NCI-H524 treated with DMSO at 0.1 percent for 48 hours (cell line): ENCODE data around the gene PRKCA.

Experiments used
- DNase-seq: peaks from one replicate; lab custom pipeline; 2025; lab: John Stamatoyannopoulos, UW

PRKCA gene

DNA sequence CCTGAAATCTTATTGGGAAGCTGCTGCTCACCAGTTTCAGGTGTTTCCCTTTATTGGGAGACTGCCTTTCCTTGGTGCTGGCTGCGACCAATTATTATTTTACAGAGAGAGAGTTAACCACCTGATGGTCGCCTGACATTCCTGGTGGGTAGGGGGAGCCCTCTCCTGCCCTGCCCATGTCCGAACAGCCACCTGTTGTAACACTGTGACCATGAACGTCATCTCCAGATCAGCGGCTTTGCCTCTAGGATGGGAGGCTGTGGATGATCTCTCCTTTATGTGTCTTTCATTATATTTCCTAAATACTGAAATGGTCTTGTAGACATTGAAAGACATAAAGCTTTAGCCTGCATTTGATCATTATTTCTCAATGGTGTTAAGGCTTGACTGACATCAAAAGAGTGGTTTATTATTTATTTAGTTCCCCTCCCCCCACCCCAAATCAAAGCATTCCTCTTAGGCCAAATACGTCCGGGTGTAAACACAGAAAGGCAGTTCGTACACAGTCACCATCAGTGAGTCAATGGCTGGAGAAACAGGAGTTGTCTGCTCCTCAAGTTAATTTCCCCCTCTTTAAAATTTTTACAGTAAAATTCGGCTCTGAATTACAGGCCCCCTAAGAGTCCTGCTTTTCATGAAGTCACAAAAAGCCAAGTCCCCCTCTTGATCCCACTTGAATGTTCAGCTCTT lies 474.7 kb downstream of the PRKCA start:
- DNase-seq: no peak

DNA sequence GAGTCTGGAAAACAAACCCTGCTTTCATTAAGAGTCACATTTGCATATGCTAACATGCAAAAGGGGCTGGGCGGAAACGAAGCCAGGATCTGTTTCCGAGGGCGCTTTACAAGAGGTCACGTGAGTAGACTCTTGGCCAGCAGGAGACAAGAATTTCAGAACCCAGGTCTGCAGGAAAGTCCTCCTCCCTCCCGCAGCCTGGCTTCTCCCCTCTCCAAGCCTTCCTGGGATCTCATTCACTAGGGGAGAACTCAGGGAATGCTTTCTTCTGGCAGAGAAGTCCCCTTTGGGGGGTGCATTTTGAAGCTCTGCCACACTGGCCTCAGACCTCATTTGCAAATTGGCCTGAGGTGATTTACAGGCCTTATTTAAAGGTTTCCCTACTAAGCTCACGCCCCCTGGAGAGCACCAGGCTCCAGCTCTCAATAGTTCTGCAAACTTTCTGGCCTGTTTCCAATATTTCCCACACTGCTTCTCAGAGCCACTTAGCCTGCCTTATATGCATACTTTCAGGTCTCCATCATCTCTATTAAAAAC lies 475.3 kb downstream of the PRKCA start:
- no peak for DNase-seq

DNA sequence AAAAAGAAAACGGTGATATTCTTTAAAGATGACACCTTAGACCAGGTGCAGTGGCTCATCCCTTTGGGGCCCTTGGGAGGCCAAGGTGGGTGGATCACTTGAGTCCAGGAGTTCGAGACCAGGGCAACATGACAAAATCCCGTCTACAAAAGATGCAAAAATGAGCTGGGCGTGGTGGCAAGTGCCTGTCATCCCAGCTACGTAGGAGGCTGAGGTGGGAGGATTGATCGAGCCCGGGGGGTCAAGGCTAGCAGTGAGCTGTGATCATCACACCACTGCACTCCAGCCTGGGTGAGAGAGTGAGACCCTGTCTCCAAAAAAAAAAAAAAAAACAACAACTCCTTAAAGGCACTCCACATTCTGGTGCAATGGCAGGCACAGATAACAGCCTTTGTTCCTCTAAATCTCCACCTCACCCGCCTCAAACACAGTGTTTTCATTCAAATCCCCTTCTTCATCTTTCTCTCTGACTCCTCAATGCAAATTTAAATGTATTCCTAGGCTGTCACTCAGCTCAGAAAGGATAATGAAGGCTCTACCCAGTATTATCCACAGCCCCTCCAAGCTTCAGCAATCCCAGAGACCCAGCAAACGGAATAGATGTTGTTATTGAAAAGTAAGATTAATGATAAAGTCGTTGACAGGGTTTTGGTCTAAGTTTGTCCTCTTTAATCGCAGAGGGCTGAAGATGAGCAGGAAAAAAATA lies 476.3 kb downstream of the PRKCA start:
- DNase-seq: no peak

DNA sequence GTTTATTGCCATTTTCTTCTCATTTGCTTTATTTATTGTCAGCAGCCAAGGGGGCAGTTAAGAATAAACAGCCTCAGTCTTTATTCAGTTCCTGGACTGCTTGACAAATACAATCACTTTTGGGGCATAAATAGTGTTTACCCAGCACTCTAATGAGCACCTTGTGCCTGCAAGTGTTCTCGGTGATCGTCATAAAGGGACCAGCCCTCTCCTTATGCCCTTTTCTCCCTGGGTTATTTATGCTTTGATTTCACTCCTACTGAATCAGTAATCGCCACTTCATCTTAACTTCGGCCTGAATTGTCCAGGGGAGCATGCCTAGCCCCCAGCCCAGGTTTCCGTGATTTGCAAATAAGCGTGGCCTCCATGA lies 476.8 kb downstream of the PRKCA start:
- DNase-seq: no peak

DNA sequence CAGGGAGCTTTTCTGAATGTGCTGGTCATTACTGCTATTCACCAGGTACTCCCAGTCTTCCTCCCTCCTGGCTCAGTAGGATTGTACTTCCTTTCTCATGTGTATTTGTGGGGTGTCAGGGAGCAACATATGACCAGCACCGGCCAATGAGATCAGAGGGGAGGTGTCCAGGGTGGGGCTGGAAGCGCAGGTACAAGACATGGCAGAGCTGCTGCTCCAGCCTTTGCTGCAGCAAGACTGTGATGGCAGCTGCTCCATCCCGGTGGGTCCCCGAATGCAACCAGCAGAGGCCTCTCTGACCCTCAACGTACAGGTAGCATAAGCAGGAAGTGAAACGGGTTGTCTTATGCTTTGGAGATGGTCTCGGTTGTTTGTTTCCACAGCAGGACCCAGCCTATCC lies 478.7 kb downstream of the PRKCA start:
- no peak for DNase-seq

DNA sequence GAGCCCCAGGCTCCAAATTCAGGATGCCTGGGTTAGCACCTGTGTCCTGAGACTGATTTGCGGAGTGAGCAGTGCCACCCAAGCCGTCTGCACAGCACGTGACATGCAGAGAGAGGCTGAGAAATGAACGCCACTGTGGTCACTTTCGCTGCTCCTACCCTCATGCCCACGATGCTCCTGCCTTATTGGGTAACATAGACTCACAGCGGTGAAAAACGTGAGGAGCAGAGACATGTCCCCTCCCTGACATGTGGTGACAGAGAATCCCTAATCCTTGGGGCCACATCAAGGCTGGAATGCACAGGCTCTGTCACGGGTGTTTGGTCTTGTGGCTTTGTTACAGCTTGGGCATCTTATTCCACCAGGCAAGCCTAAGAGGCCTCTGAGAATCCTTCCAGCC lies 480.4 kb downstream of the PRKCA start:
- no peak for DNase-seq

DNA sequence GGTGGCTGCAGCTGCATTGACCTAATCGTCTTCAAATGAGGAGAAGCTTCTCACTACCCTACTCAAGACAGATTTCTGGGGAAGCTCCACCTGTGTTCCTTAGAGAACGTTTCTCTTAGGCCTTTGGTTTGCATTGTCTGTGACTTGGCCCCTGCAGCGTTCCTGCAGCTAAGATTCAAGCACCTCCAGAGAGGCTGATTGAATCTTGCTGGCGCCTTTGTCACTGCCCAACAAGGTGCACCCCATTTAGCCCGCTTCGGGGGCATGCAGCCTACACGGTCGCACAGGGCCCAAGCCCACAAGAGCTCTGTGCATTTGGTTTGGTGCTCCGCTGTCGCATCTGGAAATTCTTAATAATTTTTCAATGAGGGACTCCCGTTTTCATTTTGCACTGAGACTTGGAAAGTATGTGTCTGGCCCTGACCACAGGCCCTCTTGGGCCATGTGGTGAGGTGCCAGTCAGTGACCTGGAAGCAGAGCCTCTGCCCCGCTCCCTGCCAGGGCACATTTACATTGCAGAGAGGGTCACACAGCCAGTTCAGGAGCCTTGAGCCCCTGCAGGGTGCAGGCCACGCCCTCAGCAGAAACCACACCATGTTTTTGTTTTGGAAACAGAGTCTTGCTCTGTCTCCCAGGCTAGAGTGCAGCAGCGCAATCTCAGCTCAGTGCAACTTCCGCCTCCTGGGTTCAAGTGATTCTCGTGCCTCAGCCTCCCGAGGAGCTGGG lies 481.4 kb downstream of the PRKCA start:
- no peak for DNase-seq

DNA sequence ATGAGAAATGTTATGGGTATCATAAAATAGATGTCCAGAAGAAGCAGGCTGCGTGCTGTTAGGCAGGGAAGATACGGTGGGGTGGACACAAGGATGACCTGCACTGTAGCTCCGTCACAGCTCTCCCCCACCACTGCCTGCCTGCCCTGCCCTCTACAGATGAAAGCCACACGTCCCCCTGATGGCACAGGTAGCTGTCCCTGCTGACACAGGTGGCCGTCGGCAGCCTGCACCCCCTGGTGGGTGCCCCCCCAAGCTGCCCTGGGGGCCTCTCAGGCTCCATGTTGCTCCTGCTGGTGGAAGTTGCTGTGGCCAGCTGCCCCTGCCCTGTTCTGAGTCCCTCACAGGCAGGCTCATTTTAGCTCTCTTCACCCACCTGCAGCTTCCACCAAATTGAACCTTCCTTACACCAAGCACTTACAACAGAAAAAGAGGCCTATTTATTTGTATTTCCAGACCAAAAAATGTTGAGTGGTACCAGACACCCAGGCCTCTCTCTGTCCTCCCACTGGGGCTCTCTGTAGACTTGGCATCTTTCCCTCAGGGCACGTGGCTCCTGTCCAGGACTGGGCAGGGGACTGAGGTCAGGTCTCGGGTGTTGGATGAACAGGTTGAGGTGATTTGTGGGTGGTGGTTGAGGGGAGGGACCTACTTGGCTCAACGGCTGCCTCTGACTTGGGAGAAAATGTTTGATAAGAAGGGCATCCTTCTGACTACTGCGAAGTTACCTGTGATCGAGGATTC lies 482.4 kb downstream of the PRKCA start:
- DNase-seq: no peak

DNA sequence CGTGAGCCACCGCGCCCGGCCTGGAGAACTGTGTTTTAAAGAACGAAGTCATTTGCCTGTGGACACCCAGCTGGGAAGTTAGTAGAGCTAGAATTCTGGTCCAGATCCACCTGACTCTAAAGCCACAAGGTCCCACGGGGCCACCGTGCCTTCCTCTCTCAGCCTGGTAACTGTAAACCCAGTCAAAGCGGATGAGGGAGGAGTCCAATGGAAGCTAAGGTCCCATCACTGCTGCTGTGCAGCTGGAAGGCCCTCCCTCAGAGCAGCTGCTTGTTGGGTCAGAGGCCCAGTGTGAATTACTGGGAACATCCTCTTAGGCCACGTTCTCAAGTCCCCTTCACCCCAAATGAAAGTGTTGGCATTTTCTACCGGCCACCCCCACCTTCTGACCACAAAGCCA lies 483.7 kb downstream of the PRKCA start:
- DNase-seq: no peak

DNA sequence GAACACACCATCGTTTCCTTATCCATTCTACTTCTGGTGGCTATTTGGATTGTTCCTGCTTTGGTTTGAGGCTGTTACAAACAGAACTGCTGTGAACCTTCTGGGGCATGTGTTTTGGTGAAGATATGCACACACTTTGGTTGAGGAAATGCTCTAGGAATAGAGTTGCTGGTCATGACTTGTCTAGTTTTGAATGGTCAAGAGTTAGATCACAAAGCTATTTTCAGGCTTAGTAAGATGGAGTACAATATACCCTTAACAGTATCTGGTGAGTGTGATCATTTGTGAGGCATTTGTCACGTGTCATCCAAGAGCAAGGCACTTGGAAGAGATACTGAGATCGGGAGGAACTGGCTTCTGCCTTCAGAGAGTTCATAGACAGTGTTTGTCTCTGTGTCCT lies 485.5 kb downstream of the PRKCA start:
- DNase-seq: no peak

DNA sequence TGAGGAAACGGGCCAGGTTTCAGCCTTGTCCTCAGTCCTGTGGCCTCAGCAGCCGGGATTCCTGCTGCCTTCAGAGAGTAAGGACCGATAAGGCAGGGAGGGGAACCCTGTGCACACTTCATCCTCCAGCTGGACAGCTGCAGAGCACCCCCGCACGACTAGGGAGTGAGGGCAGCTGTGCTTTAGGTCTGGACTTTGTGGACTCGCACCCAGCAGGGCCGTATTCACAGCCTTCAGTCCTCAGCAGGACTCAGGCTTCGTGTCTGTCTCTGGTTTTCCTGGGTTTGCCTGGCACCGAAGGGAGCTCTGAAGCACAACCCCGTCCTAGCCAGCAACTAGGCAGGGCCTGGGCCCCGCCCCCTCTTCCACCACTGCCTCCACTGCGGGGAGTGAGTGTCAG lies 486.7 kb downstream of the PRKCA start:
- DNase-seq: no peak

DNA sequence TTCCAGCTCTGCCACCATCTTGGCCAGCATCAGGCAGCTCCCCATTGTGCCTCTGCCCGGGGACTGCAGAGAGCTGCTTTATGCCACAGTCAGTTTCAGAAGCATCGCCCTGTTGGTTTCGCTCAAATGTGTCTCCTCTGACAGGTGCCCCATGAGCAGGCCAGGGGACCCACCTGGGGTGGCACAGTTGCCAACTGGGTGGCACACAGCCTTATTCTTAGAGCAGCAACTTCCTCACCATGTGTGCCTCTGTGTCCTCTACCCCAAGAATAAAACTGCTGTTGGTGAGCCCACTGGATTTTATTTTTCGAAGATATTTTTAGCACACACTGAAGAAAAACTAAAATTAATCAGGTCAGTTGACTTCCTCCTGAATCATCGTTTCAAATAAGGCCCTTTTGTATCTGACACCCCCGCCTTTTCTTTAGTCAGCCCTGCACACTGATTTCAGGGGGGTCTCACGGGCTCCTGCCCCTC lies 487.6 kb downstream of the PRKCA start:
- no peak for DNase-seq

DNA sequence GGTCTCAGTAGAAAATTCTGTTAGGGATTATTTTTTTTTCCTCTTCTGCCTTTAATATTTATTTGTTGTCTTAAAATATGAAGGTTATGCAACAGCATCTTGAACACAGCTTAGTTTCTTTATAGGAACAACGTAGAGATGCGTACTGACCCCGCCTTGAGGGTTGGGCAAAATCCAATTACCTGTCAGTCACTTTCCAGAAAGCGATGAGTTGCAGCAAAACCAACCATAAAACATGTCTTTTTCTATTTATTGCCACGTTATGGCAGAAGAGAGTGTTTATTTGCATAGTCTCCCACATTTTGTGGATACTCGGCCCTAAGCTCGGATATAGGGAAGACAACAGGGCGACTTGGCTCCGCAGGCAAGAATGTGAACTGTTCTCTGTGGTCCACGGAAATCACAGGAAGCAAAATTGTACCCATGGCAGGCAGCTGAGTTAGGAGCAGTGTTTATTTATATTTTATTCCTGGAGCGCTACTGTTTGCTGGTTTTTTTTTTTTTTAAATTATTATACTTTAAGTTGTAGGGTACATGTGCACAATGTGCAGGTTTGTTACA lies 488.2 kb downstream of the PRKCA start:
- no peak for DNase-seq

DNA sequence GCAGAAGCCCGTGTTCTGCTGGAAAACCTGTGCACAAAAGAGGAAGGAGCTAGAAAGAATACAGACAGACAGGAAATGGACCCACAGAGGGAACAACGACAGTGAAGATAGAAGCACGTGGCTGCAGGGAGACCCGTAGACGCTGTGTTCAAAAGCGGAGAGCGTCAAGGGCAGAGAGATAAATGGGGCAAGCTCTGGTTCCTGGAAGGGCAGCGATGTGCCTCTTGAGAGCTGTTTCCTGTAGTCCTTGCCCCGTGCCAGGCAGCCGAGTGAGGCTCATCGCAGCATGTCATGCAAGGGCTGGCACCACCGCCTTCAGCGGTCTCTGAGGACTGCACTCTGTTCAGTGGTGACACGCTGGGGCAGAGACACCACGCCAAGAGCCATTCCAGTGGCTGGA lies 488.9 kb downstream of the PRKCA start:
- DNase-seq: no peak

DNA sequence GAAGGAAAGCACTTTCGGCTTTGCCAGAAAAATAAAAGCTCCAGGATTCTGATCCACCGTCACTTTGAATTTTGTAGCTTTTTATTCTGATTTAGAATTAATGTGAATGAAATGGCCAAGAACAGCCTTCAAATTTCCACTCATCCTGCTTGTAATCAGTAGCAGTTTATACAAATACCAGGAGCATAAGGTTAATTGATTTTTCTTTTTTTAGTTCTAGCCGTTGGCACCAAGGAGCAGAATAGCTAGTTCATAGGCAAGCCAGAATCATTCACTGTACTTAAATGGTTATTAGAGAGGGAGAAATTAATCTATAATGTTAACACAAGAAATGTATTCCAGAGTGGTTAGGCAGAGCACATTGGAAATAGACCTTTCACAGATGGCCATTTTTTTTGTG lies 491.4 kb downstream of the PRKCA start:
- DNase-seq: no peak

DNA sequence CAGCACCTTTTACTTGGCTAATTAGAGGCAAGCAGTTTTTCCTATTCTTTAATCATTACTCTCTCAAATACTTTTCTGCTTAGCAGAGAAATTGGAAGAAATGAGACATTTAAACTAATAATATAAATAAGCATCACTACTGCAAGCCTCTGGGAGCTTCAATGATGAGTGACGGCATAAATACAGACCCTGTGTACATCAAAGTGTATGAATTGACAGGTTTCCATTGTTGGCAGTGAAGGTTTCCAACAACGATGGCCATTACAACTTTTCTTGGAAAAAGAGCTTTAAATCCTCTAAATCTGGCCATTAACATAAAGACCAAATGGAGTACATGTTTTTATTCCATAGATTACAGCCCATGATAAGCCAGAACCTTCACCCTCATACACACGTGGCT lies 493.1 kb downstream of the PRKCA start:
- no peak for DNase-seq

DNA sequence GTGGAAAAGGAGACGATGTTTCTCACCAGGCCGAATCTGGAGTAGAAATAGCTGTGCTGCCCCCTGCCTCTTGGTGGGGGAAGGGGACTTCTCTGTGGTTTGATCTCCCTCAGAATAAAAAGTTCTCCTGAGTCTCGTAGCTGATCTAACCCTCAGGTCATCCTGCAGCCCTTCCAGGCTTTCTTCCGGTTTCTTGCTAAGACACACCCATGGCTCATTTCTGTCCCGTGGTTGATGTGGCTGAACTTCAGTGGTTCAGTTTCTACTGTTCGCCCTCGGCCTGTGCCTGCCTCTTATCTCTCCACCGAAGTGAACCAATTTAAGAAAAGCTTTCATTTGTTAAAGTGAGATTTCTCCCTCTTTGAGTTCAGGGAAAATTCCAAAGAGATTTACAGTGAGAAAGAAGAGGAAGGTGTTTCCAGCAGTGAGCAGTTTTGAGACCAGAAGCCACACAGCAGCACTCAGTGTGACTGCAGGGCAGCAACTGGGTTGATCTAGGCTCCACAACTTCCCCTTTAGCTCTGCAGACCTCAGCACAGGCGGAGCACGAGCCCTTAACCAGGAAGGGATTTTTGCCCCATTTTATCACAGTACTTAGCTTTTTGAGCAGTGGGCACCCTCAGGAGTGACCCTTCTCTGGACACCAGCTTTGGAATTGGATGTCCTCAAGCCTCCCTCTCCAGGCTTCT lies 497.6 kb downstream of the PRKCA start:
- DNase-seq: no peak

DNA sequence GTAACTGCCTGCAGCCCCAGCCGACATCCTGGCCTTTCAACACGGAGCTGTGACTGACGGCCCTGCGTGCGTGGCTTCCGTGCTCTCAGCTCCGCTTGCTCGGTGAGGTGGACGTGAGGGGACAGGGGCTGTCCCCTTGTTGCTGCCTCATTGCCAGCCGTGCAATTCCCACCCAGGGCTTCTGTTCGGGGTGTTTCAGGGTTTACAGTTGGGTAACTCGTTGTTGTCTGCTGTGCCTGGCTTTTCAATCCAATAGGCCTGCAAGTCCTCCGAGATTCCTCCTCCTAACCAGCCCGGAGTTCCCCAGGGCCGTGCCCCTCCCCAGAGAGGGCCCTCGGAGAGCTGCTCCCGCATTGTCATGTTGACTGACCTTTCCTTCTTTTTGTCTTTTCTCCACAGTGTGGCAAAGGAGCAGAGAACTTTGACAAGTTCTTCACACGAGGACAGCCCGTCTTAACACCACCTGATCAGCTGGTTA lies 501.1 kb downstream of the PRKCA start:
- no peak for DNase-seq

DNA sequence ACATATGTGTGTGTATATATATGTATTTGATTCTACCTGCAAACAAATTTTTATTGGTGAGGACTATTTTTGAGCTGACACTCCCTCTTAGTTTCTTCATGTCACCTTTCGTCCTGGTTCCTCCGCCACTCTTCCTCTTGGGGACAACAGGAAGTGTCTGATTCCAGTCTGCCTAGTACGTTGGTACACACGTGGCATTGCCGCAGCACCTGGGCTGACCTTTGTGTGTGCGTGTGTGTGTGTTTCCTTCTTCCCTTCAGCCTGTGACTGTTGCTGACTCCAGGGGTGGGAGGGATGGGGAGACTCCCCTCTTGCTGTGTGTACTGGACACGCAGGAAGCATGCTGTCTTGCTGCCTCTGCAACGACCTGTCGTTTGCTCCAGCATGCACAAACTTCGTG lies 503.2 kb downstream of the PRKCA start:
- DNase-seq: no peak

DNA sequence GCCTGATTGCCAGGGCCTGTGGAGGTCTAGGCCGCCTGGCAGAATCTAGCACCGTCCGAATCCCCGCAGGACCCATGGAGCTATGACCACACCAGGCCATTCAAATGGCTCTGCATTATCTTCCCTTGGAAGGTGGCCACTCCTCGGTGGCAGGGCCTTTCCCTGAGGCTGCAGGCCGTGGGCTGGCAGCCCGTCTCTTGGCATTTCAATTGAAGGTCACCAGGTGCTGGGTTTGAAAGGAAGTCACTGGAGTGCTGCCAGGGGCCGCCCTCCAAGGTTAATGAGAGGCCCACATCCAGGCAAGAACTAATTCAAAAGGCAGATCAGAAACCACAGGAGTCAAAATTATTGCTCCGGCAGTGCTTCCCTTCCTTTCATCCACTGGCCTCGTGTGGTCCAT lies 504.8 kb downstream of the PRKCA start:
- DNase-seq: no peak

DNA sequence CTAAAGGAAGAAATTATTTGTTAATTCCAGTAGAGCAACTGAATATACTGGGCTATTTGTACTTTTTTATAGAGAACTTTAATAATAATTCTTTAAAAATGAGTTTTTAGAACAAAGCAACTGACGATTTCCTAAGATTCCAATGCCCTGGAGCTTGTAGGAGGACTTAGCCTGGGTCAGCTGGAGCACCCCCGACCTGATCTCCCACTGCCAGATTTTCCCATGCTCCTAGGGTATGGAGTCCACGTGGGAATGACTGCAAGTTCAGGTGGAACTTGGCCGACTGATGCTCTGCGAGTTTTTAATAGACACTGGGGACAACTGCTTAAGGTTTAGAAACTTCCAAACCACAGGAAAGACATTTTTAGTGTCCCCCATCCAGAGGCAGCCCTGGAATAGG lies 507.0 kb downstream of the PRKCA start:
- DNase-seq: no peak
